Kidney tubule cell (primary cell): Measurements from ENCODE around the gene TMEM131L.

Experiments
- DNase-seq: peaks from one replicate; pipeline ENCODE4 v3.0.0-alpha.2; 2018; ENCODE audit warnings: low spot score

Gene TMEM131L

GRCh38 chr4:153523164-153523796 lies 57.1 kb downstream of the TMEM131L start:
- DNase-seq = no peak

- no peak for DNase-seq
Measured at GRCh38 chr4:153523941-153524386, 57.8 kb downstream of the TMEM131L start.

- DNase-seq = no peak
Measured at GRCh38 chr4:153524682-153525081, 58.5 kb downstream of the TMEM131L start.

GRCh38 chr4:153527690-153528089 lies 61.5 kb downstream of the TMEM131L start:
- no peak for DNase-seq

- no peak for DNase-seq
Measured at GRCh38 chr4:153528705-153529485, 62.7 kb downstream of the TMEM131L start.

GRCh38 chr4:153529646-153530045 lies 63.5 kb downstream of the TMEM131L start:
- no peak for DNase-seq

- no peak for DNase-seq
Measured at GRCh38 chr4:153530284-153530999, 64.3 kb downstream of the TMEM131L start.

GRCh38 chr4:153531000-153531358 lies 64.8 kb downstream of the TMEM131L start:
- DNase-seq = no peak

- DNase-seq = no peak
Measured at GRCh38 chr4:153531976-153532626, 65.9 kb downstream of the TMEM131L start.

GRCh38 chr4:153532636-153533035 lies 66.5 kb downstream of the TMEM131L start:
- no peak for DNase-seq

- no peak for DNase-seq
Measured at GRCh38 chr4:153533387-153533786, 67.2 kb downstream of the TMEM131L start.

- DNase-seq = no peak
Measured at GRCh38 chr4:153534792-153535629, 68.9 kb downstream of the TMEM131L start.

- DNase-seq = no peak
Measured at GRCh38 chr4:153535772-153536513, 69.8 kb downstream of the TMEM131L start.

GRCh38 chr4:153537493-153537960 lies 71.4 kb downstream of the TMEM131L start:
- no peak for DNase-seq

- no peak for DNase-seq
Measured at GRCh38 chr4:153538487-153539357, 72.6 kb downstream of the TMEM131L start.

GRCh38 chr4:153539422-153539821 lies 73.3 kb downstream of the TMEM131L start:
- DNase-seq = no peak

- peak; percentile 79 for DNase-seq
Measured at GRCh38 chr4:153541456-153542096, 75.4 kb downstream of the TMEM131L start.

GRCh38 chr4:153542131-153542530 lies 76.0 kb downstream of the TMEM131L start:
- no peak for DNase-seq

- DNase-seq = no peak
Measured at GRCh38 chr4:153542834-153543233, 76.7 kb downstream of the TMEM131L start.
